HepG2 (cell line): ENCODE results near the gene PUM1. TPM values are rescaled to one million over a fixed set of nuclear protein-coding genes. Genes with fewer than 3 reads are reported as not detected.

Experiments used
- ARNT ChIP-seq: fragments of 450-650 bp; IDR thresholded peaks from 2 replicates; pipeline ENCODE4 v1.6.1; 2017
- FLYWCH1 ChIP-seq: sonication (generic); formaldehyde crosslinking; IDR thresholded peaks from 2 replicates; pipeline ENCODE4 v1.8.1; 2023; ENCODE audit warnings: mild to moderate bottlenecking, missing genetic modification reagents
- JARID2 ChIP-seq: sonication (generic); formaldehyde crosslinking; IDR thresholded peaks from 2 replicates; pipeline ENCODE4 v1.8.1; 2023; ENCODE audit warnings: missing genetic modification reagents, inconsistent platforms; ENCODE audit not compliant: insufficient replicate concordance
- KLF13 ChIP-seq: sonication (generic); formaldehyde crosslinking; IDR thresholded peaks from 2 replicates; pipeline ENCODE4 v1.4.0; 2020; ENCODE audit warnings: mild to moderate bottlenecking, missing genetic modification reagents
- POLR2AphosphoS5 ChIP-seq: IDR thresholded peaks from 2 replicates; pipeline ENCODE4 v1.6.1; 2012; ENCODE audit warnings: low read depth, low read length
- PPARG ChIP-seq: conservative IDR thresholded peaks from 2 replicates; pipeline ENCODE4 v1.6.1; 2016; ENCODE audit warnings: missing biosample characterization, missing genetic modification reagents
- XBP1 ChIP-seq: sonication (generic); formaldehyde crosslinking; IDR thresholded peaks from 2 replicates; pipeline ENCODE4 v1.5.0; 2020; ENCODE audit warnings: missing genetic modification reagents
- ZKSCAN1 ChIP-seq: fragments of 150-350 bp; IDR thresholded peaks from 2 replicates; pipeline ENCODE4 v1.6.1; 2014; ENCODE audit warnings: low read length
- ZNF709 ChIP-seq: sonication (generic); formaldehyde crosslinking; IDR thresholded peaks from 2 replicates; pipeline ENCODE4 v1.5.0; 2020; ENCODE audit warnings: mild to moderate bottlenecking, missing genetic modification reagents
- ZNF720 ChIP-seq: sonication (generic); formaldehyde crosslinking; IDR thresholded peaks from 2 replicates; pipeline ENCODE4 v1.4.0; 2020; ENCODE audit warnings: missing genetic modification reagents
- ZSCAN21 ChIP-seq: sonication (generic); formaldehyde crosslinking; IDR thresholded peaks from 2 replicates; pipeline ENCODE4 v1.8.0; 2022; ENCODE audit warnings: mild to moderate bottlenecking, missing genetic modification reagents, moderate library complexity, borderline replicate concordance
- polyA plus RNA-seq, 8 experiments: library from polyadenylated mRNA; depleted of rRNA in 3 of 8; stranded (reverse) in 7 of 8; unstranded in 1 of 8; fragments of >200 nt; fragmentation: Illumina TruSeq in 4 of 8; extraction: Trizol in 4 of 8; gene quantifications; 2 replicates each; pipeline versions ENCODE4 v1.2.1 to v1.2.3, GENCODE V29; 2011 to 2016; ENCODE audit warnings: low read depth in 4 of 8, missing spikeins in 1 of 8, mixed read lengths in 1 of 8; ENCODE audit not compliant: insufficient read depth in 1 of 8
- total RNA-seq, 5 experiments: library from RNA; depleted of rRNA; stranded (reverse); fragments of >200 nt; fragmentation: Illumina TruSeq; extraction: Trizol; gene quantifications; 2 replicates each; pipeline ENCODE4 v1.2.3, GENCODE V29; 2016; ENCODE audit warnings: low read depth in 1 of 5
- TF ChIP-seq, protein P1 (sequence below): sonication (generic); formaldehyde crosslinking; IDR thresholded peaks from 2 replicates; pipeline ENCODE4 v1.5.0; 2020; ENCODE audit warnings: mild to moderate bottlenecking, missing genetic modification reagents, borderline replicate concordance
- TF ChIP-seq, protein P2 (sequence below): IDR thresholded peaks from 2 replicates; pipeline ENCODE4 v1.6.1; 2016
- TF ChIP-seq, protein P3 (sequence below): sonication (generic); formaldehyde crosslinking; IDR thresholded peaks from 2 replicates; pipeline ENCODE4 v1.4.0; 2020; ENCODE audit warnings: missing genetic modification reagents, borderline replicate concordance
- TF ChIP-seq, protein P4 (sequence below): sonication (generic); formaldehyde crosslinking; IDR thresholded peaks from 2 replicates; pipeline ENCODE4 v1.8.0; 2022; ENCODE audit warnings: missing genetic modification reagents, mild to moderate bottlenecking, inconsistent platforms, borderline replicate concordance
- TF ChIP-seq, protein P5 (sequence below): IDR thresholded peaks from 2 replicates; pipeline ENCODE4 v1.6.1; 2016; ENCODE audit warnings: low read depth, control low read depth

The PUM1 gene
- total and polyA plus RNA-seq, 2 of the 13 experiments (the other 11 are each of a cell fraction or from before 2014, with no cell fraction given) = 64.7 to 91.0 TPM

DNA sequence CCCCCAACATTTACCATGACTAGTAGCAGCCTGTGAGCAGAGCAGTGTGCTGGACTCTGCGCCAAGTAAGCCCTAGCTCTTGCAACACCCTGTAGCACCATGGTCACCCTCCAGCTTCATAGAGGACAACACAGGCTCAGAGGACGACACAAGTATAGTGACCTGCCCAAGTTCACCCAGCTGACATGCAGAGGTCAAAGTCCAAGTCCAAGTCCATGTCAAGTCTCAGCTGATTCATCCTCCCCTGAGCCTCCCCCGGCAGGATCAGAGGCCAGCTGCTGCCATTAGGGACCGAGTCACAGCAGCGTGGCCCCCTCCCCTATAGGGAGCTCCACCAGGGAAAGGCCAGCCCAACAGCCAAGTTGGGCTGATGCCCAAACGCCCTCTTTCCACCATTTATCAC, 172.8 kb downstream of the PUM1 start (continued):
- TF ChIP-seq, protein P1, sequence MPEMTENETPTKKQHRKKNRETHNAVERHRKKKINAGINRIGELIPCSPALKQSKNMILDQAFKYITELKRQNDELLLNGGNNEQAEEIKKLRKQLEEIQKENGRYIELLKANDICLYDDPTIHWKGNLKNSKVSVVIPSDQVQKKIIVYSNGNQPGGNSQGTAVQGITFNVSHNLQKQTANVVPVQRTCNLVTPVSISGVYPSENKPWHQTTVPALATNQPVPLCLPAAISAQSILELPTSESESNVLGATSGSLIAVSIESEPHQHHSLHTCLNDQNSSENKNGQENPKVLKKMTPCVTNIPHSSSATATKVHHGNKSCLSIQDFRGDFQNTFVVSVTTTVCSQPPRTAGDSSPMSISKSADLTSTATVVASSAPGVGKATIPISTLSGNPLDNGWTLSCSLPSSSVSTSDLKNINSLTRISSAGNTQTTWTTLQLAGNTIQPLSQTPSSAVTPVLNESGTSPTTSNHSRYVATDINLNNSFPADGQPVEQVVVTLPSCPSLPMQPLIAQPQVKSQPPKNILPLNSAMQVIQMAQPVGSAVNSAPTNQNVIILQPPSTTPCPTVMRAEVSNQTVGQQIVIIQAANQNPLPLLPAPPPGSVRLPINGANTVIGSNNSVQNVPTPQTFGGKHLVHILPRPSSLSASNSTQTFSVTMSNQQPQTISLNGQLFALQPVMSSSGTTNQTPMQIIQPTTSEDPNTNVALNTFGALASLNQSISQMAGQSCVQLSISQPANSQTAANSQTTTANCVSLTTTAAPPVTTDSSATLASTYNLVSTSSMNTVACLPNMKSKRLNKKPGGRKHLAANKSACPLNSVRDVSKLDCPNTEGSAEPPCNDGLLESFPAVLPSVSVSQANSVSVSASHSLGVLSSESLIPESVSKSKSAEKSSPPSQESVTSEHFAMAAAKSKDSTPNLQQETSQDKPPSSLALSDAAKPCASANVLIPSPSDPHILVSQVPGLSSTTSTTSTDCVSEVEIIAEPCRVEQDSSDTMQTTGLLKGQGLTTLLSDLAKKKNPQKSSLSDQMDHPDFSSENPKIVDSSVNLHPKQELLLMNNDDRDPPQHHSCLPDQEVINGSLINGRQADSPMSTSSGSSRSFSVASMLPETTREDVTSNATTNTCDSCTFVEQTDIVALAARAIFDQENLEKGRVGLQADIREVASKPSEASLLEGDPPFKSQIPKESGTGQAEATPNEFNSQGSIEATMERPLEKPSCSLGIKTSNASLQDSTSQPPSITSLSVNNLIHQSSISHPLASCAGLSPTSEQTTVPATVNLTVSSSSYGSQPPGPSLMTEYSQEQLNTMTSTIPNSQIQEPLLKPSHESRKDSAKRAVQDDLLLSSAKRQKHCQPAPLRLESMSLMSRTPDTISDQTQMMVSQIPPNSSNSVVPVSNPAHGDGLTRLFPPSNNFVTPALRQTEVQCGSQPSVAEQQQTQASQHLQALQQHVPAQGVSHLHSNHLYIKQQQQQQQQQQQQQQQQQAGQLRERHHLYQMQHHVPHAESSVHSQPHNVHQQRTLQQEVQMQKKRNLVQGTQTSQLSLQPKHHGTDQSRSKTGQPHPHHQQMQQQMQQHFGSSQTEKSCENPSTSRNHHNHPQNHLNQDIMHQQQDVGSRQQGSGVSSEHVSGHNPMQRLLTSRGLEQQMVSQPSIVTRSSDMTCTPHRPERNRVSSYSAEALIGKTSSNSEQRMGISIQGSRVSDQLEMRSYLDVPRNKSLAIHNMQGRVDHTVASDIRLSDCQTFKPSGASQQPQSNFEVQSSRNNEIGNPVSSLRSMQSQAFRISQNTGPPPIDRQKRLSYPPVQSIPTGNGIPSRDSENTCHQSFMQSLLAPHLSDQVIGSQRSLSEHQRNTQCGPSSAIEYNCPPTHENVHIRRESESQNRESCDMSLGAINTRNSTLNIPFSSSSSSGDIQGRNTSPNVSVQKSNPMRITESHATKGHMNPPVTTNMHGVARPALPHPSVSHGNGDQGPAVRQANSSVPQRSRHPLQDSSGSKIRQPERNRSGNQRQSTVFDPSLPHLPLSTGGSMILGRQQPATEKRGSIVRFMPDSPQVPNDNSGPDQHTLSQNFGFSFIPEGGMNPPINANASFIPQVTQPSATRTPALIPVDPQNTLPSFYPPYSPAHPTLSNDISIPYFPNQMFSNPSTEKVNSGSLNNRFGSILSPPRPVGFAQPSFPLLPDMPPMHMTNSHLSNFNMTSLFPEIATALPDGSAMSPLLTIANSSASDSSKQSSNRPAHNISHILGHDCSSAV (CRISPR knock-in tag) = no peak
- TF ChIP-seq KLF13 (CRISPR knock-in tag) (no peak), ZNF720 (CRISPR knock-in tag) (no peak), ARNT (no peak), JARID2 (CRISPR knock-in tag) (no peak), PPARG (no peak), POLR2AphosphoS5 (no peak), ZNF709 (CRISPR knock-in tag) (no peak), ZKSCAN1 (no peak), XBP1 (CRISPR knock-in tag) (no peak), ZSCAN21 (CRISPR knock-in tag) (no peak), FLYWCH1 (CRISPR knock-in tag) (no peak)
- TF ChIP-seq, protein P2, sequence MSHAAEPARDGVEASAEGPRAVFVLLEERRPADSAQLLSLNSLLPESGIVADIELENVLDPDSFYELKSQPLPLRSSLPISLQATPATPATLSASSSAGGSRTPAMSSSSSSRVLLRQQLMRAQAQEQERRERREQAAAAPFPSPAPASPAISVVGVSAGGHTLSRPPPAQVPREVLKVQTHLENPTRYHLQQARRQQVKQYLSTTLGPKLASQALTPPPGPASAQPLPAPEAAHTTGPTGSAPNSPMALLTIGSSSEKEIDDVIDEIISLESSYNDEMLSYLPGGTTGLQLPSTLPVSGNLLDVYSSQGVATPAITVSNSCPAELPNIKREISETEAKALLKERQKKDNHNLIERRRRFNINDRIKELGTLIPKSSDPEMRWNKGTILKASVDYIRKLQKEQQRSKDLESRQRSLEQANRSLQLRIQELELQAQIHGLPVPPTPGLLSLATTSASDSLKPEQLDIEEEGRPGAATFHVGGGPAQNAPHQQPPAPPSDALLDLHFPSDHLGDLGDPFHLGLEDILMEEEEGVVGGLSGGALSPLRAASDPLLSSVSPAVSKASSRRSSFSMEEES (CRISPR knock-in tag) = no peak
- TF ChIP-seq, protein P3, sequence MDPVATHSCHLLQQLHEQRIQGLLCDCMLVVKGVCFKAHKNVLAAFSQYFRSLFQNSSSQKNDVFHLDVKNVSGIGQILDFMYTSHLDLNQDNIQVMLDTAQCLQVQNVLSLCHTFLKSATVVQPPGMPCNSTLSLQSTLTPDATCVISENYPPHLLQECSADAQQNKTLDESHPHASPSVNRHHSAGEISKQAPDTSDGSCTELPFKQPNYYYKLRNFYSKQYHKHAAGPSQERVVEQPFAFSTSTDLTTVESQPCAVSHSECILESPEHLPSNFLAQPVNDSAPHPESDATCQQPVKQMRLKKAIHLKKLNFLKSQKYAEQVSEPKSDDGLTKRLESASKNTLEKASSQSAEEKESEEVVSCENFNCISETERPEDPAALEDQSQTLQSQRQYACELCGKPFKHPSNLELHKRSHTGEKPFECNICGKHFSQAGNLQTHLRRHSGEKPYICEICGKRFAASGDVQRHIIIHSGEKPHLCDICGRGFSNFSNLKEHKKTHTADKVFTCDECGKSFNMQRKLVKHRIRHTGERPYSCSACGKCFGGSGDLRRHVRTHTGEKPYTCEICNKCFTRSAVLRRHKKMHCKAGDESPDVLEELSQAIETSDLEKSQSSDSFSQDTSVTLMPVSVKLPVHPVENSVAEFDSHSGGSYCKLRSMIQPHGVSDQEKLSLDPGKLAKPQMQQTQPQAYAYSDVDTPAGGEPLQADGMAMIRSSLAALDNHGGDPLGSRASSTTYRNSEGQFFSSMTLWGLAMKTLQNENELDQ (CRISPR knock-in tag) = no peak
- TF ChIP-seq, protein P4, sequence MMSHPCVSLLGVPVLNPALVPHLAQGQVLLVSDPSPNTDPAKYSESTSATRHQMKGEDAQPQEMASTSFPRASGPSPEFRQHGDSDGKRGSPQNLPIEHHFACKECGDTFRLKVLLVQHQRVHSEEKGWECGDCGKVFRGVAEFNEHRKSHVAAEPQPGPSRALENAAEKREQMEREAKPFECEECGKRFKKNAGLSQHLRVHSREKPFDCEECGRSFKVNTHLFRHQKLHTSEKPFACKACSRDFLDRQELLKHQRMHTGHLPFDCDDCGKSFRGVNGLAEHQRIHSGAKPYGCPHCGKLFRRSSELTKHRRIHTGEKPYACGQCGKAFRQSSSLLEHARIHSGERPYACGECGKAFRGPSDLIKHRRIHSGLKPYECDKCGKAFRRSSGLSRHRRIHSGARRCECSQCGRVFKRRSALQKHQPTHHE (CRISPR knock-in tag) = no peak
- TF ChIP-seq, protein P5, sequence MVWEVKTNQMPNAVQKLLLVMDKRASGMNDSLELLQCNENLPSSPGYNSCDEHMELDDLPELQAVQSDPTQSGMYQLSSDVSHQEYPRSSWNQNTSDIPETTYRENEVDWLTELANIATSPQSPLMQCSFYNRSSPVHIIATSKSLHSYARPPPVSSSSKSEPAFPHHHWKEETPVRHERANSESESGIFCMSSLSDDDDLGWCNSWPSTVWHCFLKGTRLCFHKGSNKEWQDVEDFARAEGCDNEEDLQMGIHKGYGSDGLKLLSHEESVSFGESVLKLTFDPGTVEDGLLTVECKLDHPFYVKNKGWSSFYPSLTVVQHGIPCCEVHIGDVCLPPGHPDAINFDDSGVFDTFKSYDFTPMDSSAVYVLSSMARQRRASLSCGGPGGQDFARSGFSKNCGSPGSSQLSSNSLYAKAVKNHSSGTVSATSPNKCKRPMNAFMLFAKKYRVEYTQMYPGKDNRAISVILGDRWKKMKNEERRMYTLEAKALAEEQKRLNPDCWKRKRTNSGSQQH (CRISPR knock-in tag) = no peak
